H1 (cell line): ENCODE results near the gene HINT1. TPM values are rescaled to one million over a fixed set of nuclear protein-coding genes. Genes with fewer than 3 reads are reported as not detected.

Experiments used
- BCL11A ChIP-seq, 2 experiments: IDR thresholded peaks; one replicate each; pipeline ENCODE4 v1.6.1; 2011; ENCODE audit warnings: low read depth in 2 of 2, low read length in 2 of 2, mild to moderate bottlenecking in 2 of 2
- CBX8 ChIP-seq: fragments of 300-800, 300-1000 bp; sonication (generic); IDR thresholded peaks from 2 replicates; pipeline ENCODE4 v1.7.1; 2016; ENCODE audit warnings: low read depth, low read length, borderline replicate concordance
- CREB1 ChIP-seq: IDR thresholded peaks from 2 replicates; pipeline ENCODE4 v1.6.1; 2012; ENCODE audit warnings: inconsistent platforms
- E2F6 ChIP-seq: IDR thresholded peaks from 2 replicates; pipeline ENCODE4 v1.6.1; 2012; ENCODE audit warnings: inconsistent platforms
- HDAC2 ChIP-seq, 2 experiments: fragments of 300-600 bp in 1 of 2; sonication (generic) in 1 of 2; IDR thresholded peaks; 2 replicates each; pipeline ENCODE4 v1.6.1; 2011 to 2012; ENCODE audit warnings: low read depth in 2 of 2, low read length in 2 of 2, mild to moderate bottlenecking in 2 of 2, moderate library complexity in 2 of 2, borderline replicate concordance in 1 of 2, inconsistent platforms in 1 of 2
- HDAC6 ChIP-seq: IDR thresholded peaks from one replicate; pipeline ENCODE4 v1.7.1; 2012; ENCODE audit warnings: low read depth, mild to moderate bottlenecking, inconsistent platforms, low read length, moderate library complexity
- KDM5A ChIP-seq: fragments of 200-600 bp; IDR thresholded peaks from 2 replicates; pipeline ENCODE4 v1.7.1; 2012; ENCODE audit warnings: mild to moderate bottlenecking, low read length, inconsistent platforms, mixed read lengths
- NANOG ChIP-seq: IDR thresholded peaks from 2 replicates; pipeline ENCODE4 v1.6.1; 2011; ENCODE audit warnings: low read length, low read depth, mild to moderate bottlenecking, inconsistent platforms; ENCODE audit not compliant: insufficient read depth, poor library complexity, severe bottlenecking
- NRF1 ChIP-seq: IDR thresholded peaks from 2 replicates; pipeline ENCODE4 v1.6.1; 2011; ENCODE audit warnings: mild to moderate bottlenecking, low read depth, low read length, improper control_type of control experiment
- POLR2A ChIP-seq, 2 experiments: IDR thresholded peaks; 1 replicate in 1 of 2; 2 replicates in 1 of 2; pipeline ENCODE4 v1.6.1; 2011; ENCODE audit warnings: low read depth in 2 of 2, low read length in 2 of 2, mild to moderate bottlenecking in 2 of 2; ENCODE audit errors: control extremely low read depth in 1 of 2
- RFX5 ChIP-seq: IDR thresholded peaks from 2 replicates; pipeline ENCODE4 v1.6.1; 2011; ENCODE audit warnings: low read depth, low read length, improper control_type of control experiment, borderline replicate concordance
- SIX5 ChIP-seq: IDR thresholded peaks from 2 replicates; pipeline ENCODE4 v1.6.1; 2011; ENCODE audit warnings: mild to moderate bottlenecking, low read depth, low read length
- SP1 ChIP-seq: IDR thresholded peaks from 2 replicates; pipeline ENCODE4 v1.6.1; 2011; ENCODE audit warnings: low read depth, low read length
- SP2 ChIP-seq: IDR thresholded peaks from 2 replicates; pipeline ENCODE4 v1.6.1; 2012; ENCODE audit warnings: mild to moderate bottlenecking, low read length, inconsistent platforms
- USF2 ChIP-seq: IDR thresholded peaks from 2 replicates; pipeline ENCODE4 v1.6.1; 2011; ENCODE audit warnings: low read length, improper control_type of control experiment
- ZNF274 ChIP-seq: IDR thresholded peaks from 2 replicates; pipeline ENCODE4 v1.7.0; 2012; ENCODE audit warnings: low read length, borderline replicate concordance; ENCODE audit errors: extremely low read depth
- polyA plus RNA-seq, 7 experiments: library from polyadenylated mRNA; depleted of rRNA in 3 of 7; stranded (reverse) in 5 of 7; unstranded in 2 of 7; fragments of >200 nt in 5 of 7; fragments of 200-250 nt in 2 of 7; gene quantifications; 1 replicate in 5 of 7; 2 replicates in 1 of 7; 4 replicates in 1 of 7; pipeline versions ENCODE4 v1.2.1 to v1.2.3, GENCODE V29; 2011 to 2013; ENCODE audit warnings: missing spikeins in 2 of 7, mixed read lengths in 2 of 7
- total RNA-seq: library from RNA; stranded (reverse); fragmentation: NEBNext Ultra II Directional; extraction: Animal tissue kit (Norgen Biotek cat#: 25700); gene quantifications from 2 replicates; pipeline ENCODE4 v1.2.1, GENCODE V29; 2021

HINT1 gene
- total and polyA plus RNA-seq, 2 of the 8 experiments (the other 6 are each of a cell fraction or from before 2014, with no cell fraction given) = 230 to 479 TPM

GRCh38 chr5:131195696-131196095, 30.6 kb upstream of the HINT1 start (continued):
- TF ChIP-seq E2F6 = no peak
- TF ChIP-seq NANOG = no peak
- no peak for TF ChIP-seq KDM5A
- no peak for TF ChIP-seq SIX5
- TF ChIP-seq SP2 = no peak
- no peak for TF ChIP-seq POLR2A (IDR thresholded peaks at IDR 0.05; ENCODE audit: control extremely low read depth in 1 of 2, low read depth in 2 of 2, low read length in 2 of 2)
- no peak for TF ChIP-seq HDAC6
- TF ChIP-seq ZNF274 = no peak
- TF ChIP-seq CBX8 = no peak
- TF ChIP-seq NRF1 = no peak
- no peak for TF ChIP-seq BCL11A (IDR thresholded peaks at IDR 0.05; ENCODE audit: low read depth in 2 of 2, low read length in 2 of 2)
- no peak for TF ChIP-seq RFX5
- no peak for TF ChIP-seq CREB1
- TF ChIP-seq USF2 = no peak
- no peak for TF ChIP-seq HDAC2 (IDR thresholded peaks at IDR 0.05; ENCODE audit: borderline replicate concordance in 1 of 2, low read depth in 2 of 2, low read length in 2 of 2)
- no peak for TF ChIP-seq SP1
